ENCODE data around the gene NFYB.

The NFYB gene

GRCh38 chr12:104094284-104094683 lies 43.7 kb downstream of the NFYB start:
- no peaks in the 10 kb centered on the region for H3K27me3 ChIP-seq (ENCODE audit: control insufficient read depth in 2 of 2, insufficient read depth in 2 of 2, low read length in 2 of 2)
- H3K4me3 ChIP-seq (ENCODE audit: low read length in 2 of 2), result no peak overlapping the region
- H3K36me3 ChIP-seq (ENCODE audit: control insufficient read depth in 2 of 2, insufficient read depth in 2 of 2, low read length in 2 of 2), result peaks cover 32 to 37% of the 10 kb centered on the region in 2 donors
- H3K9ac ChIP-seq (ENCODE audit: low read depth in 1 of 2, low read length in 2 of 2), result no peak overlapping the region
- H3K4me1 ChIP-seq (ENCODE audit: control insufficient read depth in 2 of 2, insufficient read depth in 2 of 2, low read length in 2 of 2), result no peaks in the 10 kb centered on the region
- H3K9me3 ChIP-seq (ENCODE audit: control insufficient read depth in 2 of 2, low read length in 2 of 2), result no peaks in the 10 kb centered on the region
- no peak overlapping the region for H3K27ac ChIP-seq (ENCODE audit: low read depth in 2 of 2, low read length in 2 of 2)

GRCh38 chr12:104091136-104091535 lies 46.9 kb downstream of the NFYB start:
- H3K9me3 ChIP-seq (ENCODE audit: control insufficient read depth in 2 of 2, low read length in 2 of 2), result no peaks in the 10 kb centered on the region
- H3K9ac ChIP-seq (ENCODE audit: low read depth in 1 of 2, low read length in 2 of 2), result no peak overlapping the region
- peaks cover 26 to 32% of the 10 kb centered on the region in 2 donors for H3K36me3 ChIP-seq (ENCODE audit: control insufficient read depth in 2 of 2, insufficient read depth in 2 of 2, low read length in 2 of 2)
- no peaks in the 10 kb centered on the region for H3K4me1 ChIP-seq (ENCODE audit: control insufficient read depth in 2 of 2, insufficient read depth in 2 of 2, low read length in 2 of 2)
- no peak overlapping the region for H3K27ac ChIP-seq (ENCODE audit: low read depth in 2 of 2, low read length in 2 of 2)
- H3K4me3 ChIP-seq (ENCODE audit: low read length in 2 of 2), result no peak overlapping the region
- no peaks in the 10 kb centered on the region for H3K27me3 ChIP-seq (ENCODE audit: control insufficient read depth in 2 of 2, insufficient read depth in 2 of 2, low read length in 2 of 2)

- Histone ChIP-seq H3K4me1 (ENCODE audit: control insufficient read depth in 2 of 2, insufficient read depth in 2 of 2, low read length in 2 of 2) (no peaks in the 10 kb centered on the region), H3K27ac (ENCODE audit: low read depth in 2 of 2, low read length in 2 of 2) (no peak overlapping the region), H3K9me3 (ENCODE audit: control insufficient read depth in 2 of 2, low read length in 2 of 2) (no peaks in the 10 kb centered on the region), H3K9ac (ENCODE audit: low read depth in 1 of 2, low read length in 2 of 2) (no peak overlapping the region), H3K27me3 (ENCODE audit: control insufficient read depth in 2 of 2, insufficient read depth in 2 of 2, low read length in 2 of 2) (no peaks in the 10 kb centered on the region), H3K36me3 (ENCODE audit: control insufficient read depth in 2 of 2, insufficient read depth in 2 of 2, low read length in 2 of 2) (peaks cover 26 to 32% of the 10 kb centered on the region in 2 donors), H3K4me3 (ENCODE audit: low read length in 2 of 2) (no peak overlapping the region)
These were observed 47.3 kb downstream of the NFYB start for GRCh38 chr12:104090685-104091084.

- Histone ChIP-seq H3K27ac (ENCODE audit: low read depth in 2 of 2, low read length in 2 of 2) (no peak overlapping the region), H3K36me3 (ENCODE audit: control insufficient read depth in 2 of 2, insufficient read depth in 2 of 2, low read length in 2 of 2) (peaks cover 23 to 41% of the 10 kb centered on the region in 2 donors), H3K4me1 (ENCODE audit: control insufficient read depth in 2 of 2, insufficient read depth in 2 of 2, low read length in 2 of 2) (no peaks in the 10 kb centered on the region), H3K9me3 (ENCODE audit: control insufficient read depth in 2 of 2, low read length in 2 of 2) (no peaks in the 10 kb centered on the region), H3K27me3 (ENCODE audit: control insufficient read depth in 2 of 2, insufficient read depth in 2 of 2, low read length in 2 of 2) (no peaks in the 10 kb centered on the region), H3K9ac (ENCODE audit: low read depth in 1 of 2, low read length in 2 of 2) (no peak overlapping the region), H3K4me3 (ENCODE audit: low read length in 2 of 2) (no peak overlapping the region)
These were observed 54.1 kb downstream of the NFYB start for GRCh38 chr12:104083769-104084475.

GRCh38 chr12:104080764-104081163 lies 57.2 kb downstream of the NFYB start:
- Histone ChIP-seq H3K27ac (ENCODE audit: low read depth in 2 of 2, low read length in 2 of 2) (no peak overlapping the region), H3K36me3 (ENCODE audit: control insufficient read depth in 2 of 2, insufficient read depth in 2 of 2, low read length in 2 of 2) (peaks cover 17 to 25% of the 10 kb centered on the region in 2 donors), H3K4me3 (ENCODE audit: low read length in 2 of 2) (no peak overlapping the region), H3K27me3 (ENCODE audit: control insufficient read depth in 2 of 2, insufficient read depth in 2 of 2, low read length in 2 of 2) (no peaks in the 10 kb centered on the region), H3K9me3 (ENCODE audit: control insufficient read depth in 2 of 2, low read length in 2 of 2) (no peaks in the 10 kb centered on the region), H3K4me1 (ENCODE audit: control insufficient read depth in 2 of 2, insufficient read depth in 2 of 2, low read length in 2 of 2) (no peaks in the 10 kb centered on the region), H3K9ac (ENCODE audit: low read depth in 1 of 2, low read length in 2 of 2) (no peak overlapping the region)

GRCh38 chr12:104079024-104079423 lies 59.0 kb downstream of the NFYB start:
- Histone ChIP-seq H3K9ac (ENCODE audit: low read depth in 1 of 2, low read length in 2 of 2) (no peak overlapping the region), H3K27me3 (ENCODE audit: control insufficient read depth in 2 of 2, insufficient read depth in 2 of 2, low read length in 2 of 2) (no peaks in the 10 kb centered on the region), H3K4me3 (ENCODE audit: low read length in 2 of 2) (no peak overlapping the region), H3K27ac (ENCODE audit: low read depth in 2 of 2, low read length in 2 of 2) (no peak overlapping the region), H3K9me3 (ENCODE audit: control insufficient read depth in 2 of 2, low read length in 2 of 2) (no peaks in the 10 kb centered on the region), H3K36me3 (ENCODE audit: control insufficient read depth in 2 of 2, insufficient read depth in 2 of 2, low read length in 2 of 2) (peaks cover 17 to 20% of the 10 kb centered on the region in 2 donors), H3K4me1 (ENCODE audit: control insufficient read depth in 2 of 2, insufficient read depth in 2 of 2, low read length in 2 of 2) (no peaks in the 10 kb centered on the region)

- H3K36me3 ChIP-seq (ENCODE audit: control insufficient read depth in 2 of 2, insufficient read depth in 2 of 2, low read length in 2 of 2), result peaks cover 2 to 9% of the 10 kb centered on the region in 2 donors
- H3K27me3 ChIP-seq (ENCODE audit: control insufficient read depth in 2 of 2, insufficient read depth in 2 of 2, low read length in 2 of 2), result no peaks in the 10 kb centered on the region
- H3K9ac ChIP-seq (ENCODE audit: low read depth in 1 of 2, low read length in 2 of 2), result no peak overlapping the region
- no peak overlapping the region for H3K27ac ChIP-seq (ENCODE audit: low read depth in 2 of 2, low read length in 2 of 2)
- H3K9me3 ChIP-seq (ENCODE audit: control insufficient read depth in 2 of 2, low read length in 2 of 2), result no peaks in the 10 kb centered on the region
- no peak overlapping the region for H3K4me3 ChIP-seq (ENCODE audit: low read length in 2 of 2)
- no peaks in the 10 kb centered on the region for H3K4me1 ChIP-seq (ENCODE audit: control insufficient read depth in 2 of 2, insufficient read depth in 2 of 2, low read length in 2 of 2)
These were observed 64.3 kb downstream of the NFYB start for GRCh38 chr12:104073699-104074098.

GRCh38 chr12:104072099-104072498 lies 65.9 kb downstream of the NFYB start:
- no peaks in the 10 kb centered on the region for H3K9me3 ChIP-seq (ENCODE audit: control insufficient read depth in 2 of 2, low read length in 2 of 2)
- no peak overlapping the region for H3K9ac ChIP-seq (ENCODE audit: low read depth in 1 of 2, low read length in 2 of 2)
- H3K27me3 ChIP-seq (ENCODE audit: control insufficient read depth in 2 of 2, insufficient read depth in 2 of 2, low read length in 2 of 2), result no peaks in the 10 kb centered on the region
- no peaks in the 10 kb centered on the region for H3K4me1 ChIP-seq (ENCODE audit: control insufficient read depth in 2 of 2, insufficient read depth in 2 of 2, low read length in 2 of 2)
- peaks cover 0 to 12% of the 10 kb centered on the region in 2 donors for H3K36me3 ChIP-seq (ENCODE audit: control insufficient read depth in 2 of 2, insufficient read depth in 2 of 2, low read length in 2 of 2)
- no peak overlapping the region for H3K27ac ChIP-seq (ENCODE audit: low read depth in 2 of 2, low read length in 2 of 2)
- H3K4me3 ChIP-seq (ENCODE audit: low read length in 2 of 2), result no peak overlapping the region

Measured in mucosa of rectum (tissue), 2 donors.